HL-60 (cell line): ENCODE data around the gene MT4.

Source experiments
- DNase-seq, 2 experiments: peaks; one replicate each; pipeline ENCODE4 v3.0.0-alpha.2; 2010 to 2020; ENCODE audit warnings: low read depth in 1 of 2, low spot score in 1 of 2
- H3K27ac ChIP-seq: fragments of 250-450 bp; sonication (Bioruptor Pico); replicated peaks from 2 replicates; pipeline ENCODE4 v1.5.1; 2020; ENCODE audit warnings: mild to moderate bottlenecking, moderate library complexity
- H3K27me3 ChIP-seq: fragments of 250-450 bp; sonication (Bioruptor Pico); 2 replicates; pipeline ENCODE4 v1.5.1; 2021; ENCODE audit warnings: mild to moderate bottlenecking, moderate library complexity; ENCODE audit not compliant: insufficient read depth, poor library complexity, severe bottlenecking
- H3K4me3 ChIP-seq: replicated peaks from 2 replicates; pipeline ENCODE4 v1.5.1; 2011; ENCODE audit warnings: mild to moderate bottlenecking, control low read depth, low read length; ENCODE audit not compliant: insufficient read depth
- GABPA ChIP-seq: IDR thresholded peaks from 2 replicates; pipeline ENCODE4 v1.6.1; 2012; ENCODE audit warnings: low read depth
- POLR2AphosphoS5 ChIP-seq: IDR thresholded peaks from 2 replicates; pipeline ENCODE4 v1.6.1; 2012; ENCODE audit warnings: low read depth
- REST ChIP-seq: IDR thresholded peaks from 2 replicates; pipeline ENCODE4 v1.6.1; 2012; ENCODE audit warnings: low read depth; ENCODE audit not compliant: insufficient replicate concordance
- SPI1 ChIP-seq: IDR thresholded peaks from 2 replicates; pipeline ENCODE4 v1.6.1; 2012; ENCODE audit warnings: low read depth, mild to moderate bottlenecking, borderline replicate concordance
- TF ChIP-seq, protein P1 (sequence below): IDR thresholded peaks from one replicate; pipeline ENCODE4 v1.5.1; 2011; ENCODE audit warnings: low read length, control low read depth, inconsistent platforms; ENCODE audit not compliant: insufficient read depth

MT4 gene

DNA sequence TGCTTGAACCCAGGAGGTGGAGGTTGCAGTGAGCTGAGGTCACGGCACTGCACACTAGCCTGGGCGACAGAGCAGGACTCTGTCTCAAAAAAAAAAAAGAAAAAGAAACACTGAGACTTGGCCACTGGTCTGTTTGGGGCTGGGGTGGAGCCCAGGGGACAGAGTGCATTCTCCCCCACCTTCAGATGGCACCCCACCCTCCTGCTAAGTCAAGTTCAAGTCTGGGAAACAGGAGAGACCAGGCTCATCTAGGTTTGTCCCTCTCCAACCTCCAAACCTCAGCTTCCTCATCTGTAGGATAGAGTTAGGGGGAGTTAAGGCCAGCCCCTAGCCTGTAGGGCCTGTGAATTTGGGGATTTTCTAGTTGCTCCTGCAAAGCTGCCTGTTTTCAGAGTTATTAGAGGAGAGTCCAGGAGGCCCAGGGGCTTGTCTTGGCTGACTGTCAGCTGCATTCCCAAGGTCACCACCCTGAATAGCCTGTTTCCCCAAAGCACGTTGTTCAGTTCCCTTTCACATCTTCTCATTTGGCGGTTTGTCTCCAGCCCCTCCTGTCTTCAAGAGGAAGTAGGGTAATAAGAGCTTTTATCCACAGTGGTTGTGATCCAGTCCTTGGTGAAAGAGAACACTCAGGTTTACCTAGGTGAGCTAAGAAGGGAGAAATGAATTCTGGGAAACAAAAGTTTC is 26.6 kb downstream of the MT4 start:
- Histone ChIP-seq H3K27me3 (peaks cover 10% of the 10 kb centered on the region), H3K4me3 (no peak overlapping the region), H3K27ac (peak overlapping the region; percentile 34)
- peak in 1 of 2 experiments; percentile 78 for DNase-seq
- TF ChIP-seq POLR2AphosphoS5 (no peak), SPI1 (peak; percentile 82)

DNA sequence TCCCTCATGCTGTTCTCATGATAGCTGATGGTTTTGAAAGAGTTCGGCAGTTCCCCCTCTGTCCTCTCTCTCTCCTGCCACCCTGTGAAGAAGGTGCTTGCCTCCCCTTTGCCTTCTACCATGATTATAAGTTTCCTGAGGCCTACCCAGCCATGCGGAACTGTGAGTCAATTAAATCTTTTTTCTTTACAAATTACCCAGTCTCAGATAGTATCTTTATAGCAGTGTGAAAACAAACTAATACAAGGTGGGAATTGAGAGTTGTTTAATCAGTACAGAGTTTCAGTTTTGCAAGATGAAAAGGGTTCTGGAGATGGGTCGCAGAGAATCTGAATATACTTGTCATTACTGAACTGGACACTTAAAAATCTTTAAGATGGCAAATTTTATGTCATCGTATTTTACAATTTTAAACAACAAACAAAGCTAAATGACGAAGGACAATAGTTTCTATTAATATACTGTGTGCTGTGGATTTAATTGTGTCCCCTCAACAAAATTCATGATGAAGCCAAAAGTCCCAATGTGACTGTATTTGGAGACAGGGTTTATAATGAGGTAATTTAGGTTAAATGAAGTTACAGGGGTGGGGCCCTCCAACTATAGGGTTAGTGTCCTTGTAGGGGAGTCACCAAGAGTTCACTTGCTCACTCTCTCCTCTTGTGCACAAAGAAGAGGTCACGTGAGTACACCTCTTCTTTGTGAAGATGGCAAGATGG is 28.9 kb downstream of the MT4 start:
- Histone ChIP-seq H3K27me3 (peaks cover 7% of the 10 kb centered on the region), H3K27ac (no peak overlapping the region), H3K4me3 (no peak overlapping the region)
- TF ChIP-seq, protein P1, sequence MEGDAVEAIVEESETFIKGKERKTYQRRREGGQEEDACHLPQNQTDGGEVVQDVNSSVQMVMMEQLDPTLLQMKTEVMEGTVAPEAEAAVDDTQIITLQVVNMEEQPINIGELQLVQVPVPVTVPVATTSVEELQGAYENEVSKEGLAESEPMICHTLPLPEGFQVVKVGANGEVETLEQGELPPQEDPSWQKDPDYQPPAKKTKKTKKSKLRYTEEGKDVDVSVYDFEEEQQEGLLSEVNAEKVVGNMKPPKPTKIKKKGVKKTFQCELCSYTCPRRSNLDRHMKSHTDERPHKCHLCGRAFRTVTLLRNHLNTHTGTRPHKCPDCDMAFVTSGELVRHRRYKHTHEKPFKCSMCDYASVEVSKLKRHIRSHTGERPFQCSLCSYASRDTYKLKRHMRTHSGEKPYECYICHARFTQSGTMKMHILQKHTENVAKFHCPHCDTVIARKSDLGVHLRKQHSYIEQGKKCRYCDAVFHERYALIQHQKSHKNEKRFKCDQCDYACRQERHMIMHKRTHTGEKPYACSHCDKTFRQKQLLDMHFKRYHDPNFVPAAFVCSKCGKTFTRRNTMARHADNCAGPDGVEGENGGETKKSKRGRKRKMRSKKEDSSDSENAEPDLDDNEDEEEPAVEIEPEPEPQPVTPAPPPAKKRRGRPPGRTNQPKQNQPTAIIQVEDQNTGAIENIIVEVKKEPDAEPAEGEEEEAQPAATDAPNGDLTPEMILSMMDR, result no peak
- TF ChIP-seq POLR2AphosphoS5 (no peak), REST (no peak), GABPA (no peak), SPI1 (no peak)
- DNase-seq, result no peak

DNA sequence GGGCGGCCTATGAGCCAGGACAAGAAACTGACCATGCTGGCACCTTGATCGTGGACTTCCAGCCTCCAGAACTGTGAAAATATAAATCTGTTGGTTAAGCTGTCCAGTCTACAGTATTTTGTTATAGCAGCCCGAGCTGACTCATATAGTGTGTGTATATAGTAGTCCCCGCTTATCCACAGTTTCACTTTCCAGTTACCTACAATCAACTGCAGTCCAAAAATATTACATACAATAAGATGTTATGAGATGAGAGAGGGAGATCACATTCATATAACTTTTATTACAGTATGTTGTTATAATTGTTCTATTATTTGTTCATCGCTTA is 29.4 kb downstream of the MT4 start:
- DNase-seq, result no peak
- peaks cover 4% of the 10 kb centered on the region for H3K27me3 ChIP-seq
- TF ChIP-seq SPI1, result no peak
- no peak for TF ChIP-seq POLR2AphosphoS5
- no peak for TF ChIP-seq GABPA
- no peak overlapping the region for H3K4me3 ChIP-seq
- H3K27ac ChIP-seq, result no peak overlapping the region

DNA sequence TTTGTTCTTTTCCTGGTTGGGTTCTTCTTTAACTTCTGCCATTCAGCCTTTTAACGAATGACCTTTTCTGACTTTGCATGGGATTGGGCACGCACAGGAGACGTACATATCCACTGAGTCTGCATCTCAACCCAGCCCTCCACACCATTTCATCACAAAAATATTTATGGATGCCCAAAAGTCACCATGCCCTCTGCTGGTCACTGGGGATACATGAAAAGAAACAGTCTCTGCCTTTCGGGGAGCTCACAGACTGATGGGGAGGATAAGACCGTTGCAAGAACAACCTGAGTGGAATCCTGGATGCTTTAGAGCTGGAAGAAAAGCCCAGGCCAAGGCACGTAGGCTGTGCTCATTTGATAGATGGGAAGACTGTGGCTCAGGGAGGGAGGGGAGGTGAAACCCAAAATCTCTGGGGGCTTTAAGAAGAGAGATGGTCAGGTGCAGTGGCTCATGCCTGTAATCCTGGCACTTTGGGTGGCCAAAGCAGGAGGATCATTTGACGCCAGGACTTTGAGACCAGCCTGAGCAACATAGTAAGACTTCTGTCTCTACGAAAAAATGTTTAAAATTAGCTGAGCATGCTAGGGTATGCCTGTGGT is 35.6 kb downstream of the MT4 start:
- no peak for TF ChIP-seq POLR2AphosphoS5
- TF ChIP-seq, protein P1, result peak; percentile 72
- no peak overlapping the region for H3K27ac ChIP-seq
- DNase-seq, result peak in 1 of 2 experiments; percentile 51
- H3K27me3 ChIP-seq, result no peaks in the 10 kb centered on the region
- no peak overlapping the region for H3K4me3 ChIP-seq

- H3K27ac ChIP-seq, result no peak overlapping the region
- TF ChIP-seq POLR2AphosphoS5, result no peak
- no peak for TF ChIP-seq GABPA
- TF ChIP-seq, protein P1, result no peak
- no peak for TF ChIP-seq REST
- TF ChIP-seq SPI1, result no peak
- no peak for DNase-seq
Observed at GRCh38 chr16:56601325-56601724, 36.5 kb downstream of the MT4 start.

More at GRCh38 chr16:56601325-56601724, 36.5 kb downstream of the MT4 start:
- Histone ChIP-seq H3K27me3 (no peaks in the 10 kb centered on the region), H3K4me3 (no peak overlapping the region)
